GM19035 (cell line): ENCODE measurements around the gene ZDHHC19.
"Not testable (repeated sequence)": the region's sequence is repeated elsewhere in the genome, so short reads cannot be mapped to it uniquely, and the experiment has no call there.

Experiments
- ATAC-seq: cut with Tn5 transposase; IDR thresholded peaks from one replicate; pipeline ENCODE4 v1.9.1; 2021; ENCODE audit not compliant: unreplicated experiment

The ZDHHC19 gene

GRCh38 chr3:196205442-196206205 is 5.6 kb downstream of the ZDHHC19 start:
- not testable (repeated sequence) for ATAC-seq

GRCh38 chr3:196203846-196204245 is 7.4 kb downstream of the ZDHHC19 start:
- ATAC-seq: no peak

- peak; percentile 49 for ATAC-seq
Measured at GRCh38 chr3:196202516-196202970, 8.7 kb downstream of the ZDHHC19 start.

GRCh38 chr3:196198771-196199753 is 12.1 kb downstream of the ZDHHC19 start:
- ATAC-seq: no peak

GRCh38 chr3:196198081-196198675 is 13.0 kb downstream of the ZDHHC19 start:
- no peak for ATAC-seq

GRCh38 chr3:196197524-196197923 is 13.7 kb downstream of the ZDHHC19 start:
- ATAC-seq: no peak

GRCh38 chr3:196195664-196196265 is 15.4 kb downstream of the ZDHHC19 start:
- ATAC-seq: no peak

- no peak for ATAC-seq
Measured at GRCh38 chr3:196194542-196194915, 16.7 kb downstream of the ZDHHC19 start.

GRCh38 chr3:196193736-196194541 is 17.3 kb downstream of the ZDHHC19 start:
- ATAC-seq: no peak

- ATAC-seq: no peak
Measured at GRCh38 chr3:196193133-196193735, 18.0 kb downstream of the ZDHHC19 start.

- ATAC-seq: peak; percentile 42
Measured at GRCh38 chr3:196192524-196193051, 18.6 kb downstream of the ZDHHC19 start.

GRCh38 chr3:196192036-196192523 is 19.1 kb downstream of the ZDHHC19 start:
- ATAC-seq: peak; percentile 43

GRCh38 chr3:196189566-196190347 is 21.4 kb downstream of the ZDHHC19 start:
- no peak for ATAC-seq

GRCh38 chr3:196186651-196187573 is 24.3 kb downstream of the ZDHHC19 start:
- peak; percentile 59 for ATAC-seq

- ATAC-seq: no peak
Measured at GRCh38 chr3:196184881-196185280, 26.3 kb downstream of the ZDHHC19 start.

GRCh38 chr3:196184169-196184432 is 27.1 kb downstream of the ZDHHC19 start:
- not testable (repeated sequence) for ATAC-seq

GRCh38 chr3:196181127-196181546 is 30.1 kb downstream of the ZDHHC19 start:
- ATAC-seq: no peak

- no peak for ATAC-seq
Measured at GRCh38 chr3:196180346-196180745, 30.9 kb downstream of the ZDHHC19 start.
